Loucy (cell line): ENCODE data around the gene RCN1.

ENCODE experiments used
- H2AFZ ChIP-seq: fragments of 200-600 bp; sonication (generic); 2 replicates; pipeline ENCODE4 v1.6.0; 2016; ENCODE audit warnings: antibody characterized with exemption, mild to moderate bottlenecking, low read length, moderate library complexity
- H3F3A ChIP-seq: fragments of 200-600 bp; 2 replicates; pipeline ENCODE4 v1.6.0; 2016; ENCODE audit warnings: antibody characterized with exemption, low read depth, mild to moderate bottlenecking
- H3K27me3 ChIP-seq: fragments of 200-600 bp; sonication (generic); 2 replicates; pipeline ENCODE4 v1.6.1; 2014; ENCODE audit warnings: low read length, mild to moderate bottlenecking; ENCODE audit not compliant: insufficient read depth, poor library complexity, severe bottlenecking
- H3K36me3 ChIP-seq: fragments of 200-600 bp; sonication (generic); 2 replicates; pipeline ENCODE4 v1.6.1; 2016; ENCODE audit warnings: low read length; ENCODE audit not compliant: insufficient read depth
- H3K4me1 ChIP-seq: fragments of 200-600 bp; sonication (generic); 2 replicates; pipeline ENCODE4 v1.5.1; 2014; ENCODE audit warnings: low read length, mild to moderate bottlenecking; ENCODE audit not compliant: insufficient read depth, poor library complexity, severe bottlenecking
- H3K4me2 ChIP-seq: fragments of 200-600 bp; sonication (generic); 2 replicates; pipeline ENCODE4 v1.6.0; 2014; ENCODE audit warnings: antibody characterized with exemption, low read length, low read depth, mild to moderate bottlenecking; ENCODE audit not compliant: poor library complexity, severe bottlenecking
- H3K4me3 ChIP-seq: fragments of 200-600 bp; sonication (generic); 2 replicates; pipeline ENCODE4 v1.5.1; 2014; ENCODE audit warnings: low read length, mild to moderate bottlenecking, mixed read lengths; ENCODE audit not compliant: poor library complexity, severe bottlenecking
- H3K79me2 ChIP-seq: fragments of 200-600 bp; sonication (generic); 2 replicates; pipeline ENCODE4 v1.6.1; 2014; ENCODE audit warnings: low read length; ENCODE audit not compliant: insufficient read depth
- H3K9ac ChIP-seq: fragments of 200-600 bp; sonication (generic); 2 replicates; pipeline ENCODE4 v1.6.0; 2014; ENCODE audit warnings: mild to moderate bottlenecking, low read depth, low read length, moderate library complexity; ENCODE audit not compliant: poor library complexity, severe bottlenecking
- H3K9me2 ChIP-seq: fragments of 200-600 bp; sonication (generic); replicated peaks from 2 replicates; pipeline ENCODE4 v1.6.1; 2016; ENCODE audit warnings: low read depth, low read length, mixed read lengths
- H3K9me3 ChIP-seq: fragments of 200-600 bp; sonication (generic); 2 replicates; pipeline ENCODE4 v1.6.1; 2014; ENCODE audit warnings: mild to moderate bottlenecking, antibody characterized with exemption, low read length, low read depth; ENCODE audit not compliant: insufficient read depth
- H4K20me1 ChIP-seq: fragments of 200-600 bp; sonication (generic); 2 replicates; pipeline ENCODE4 v1.6.0; 2014; ENCODE audit warnings: antibody characterized with exemption, low read length, mild to moderate bottlenecking; ENCODE audit not compliant: insufficient read depth, poor library complexity, severe bottlenecking
- EZH2phosphoT487 ChIP-seq: fragments of 200-600 bp; IDR thresholded peaks from 2 replicates; pipeline ENCODE4 v1.6.1; 2018; ENCODE audit warnings: antibody characterized with exemption, mild to moderate bottlenecking, moderate library complexity, borderline replicate concordance
- TF ChIP-seq, protein P1 (sequence below): fragments of 200-600 bp; sonication (generic); conservative IDR thresholded peaks from 2 replicates; pipeline ENCODE4 v1.5.1; 2014; ENCODE audit warnings: mild to moderate bottlenecking, antibody characterized with exemption, low read length

Gene RCN1

DNA sequence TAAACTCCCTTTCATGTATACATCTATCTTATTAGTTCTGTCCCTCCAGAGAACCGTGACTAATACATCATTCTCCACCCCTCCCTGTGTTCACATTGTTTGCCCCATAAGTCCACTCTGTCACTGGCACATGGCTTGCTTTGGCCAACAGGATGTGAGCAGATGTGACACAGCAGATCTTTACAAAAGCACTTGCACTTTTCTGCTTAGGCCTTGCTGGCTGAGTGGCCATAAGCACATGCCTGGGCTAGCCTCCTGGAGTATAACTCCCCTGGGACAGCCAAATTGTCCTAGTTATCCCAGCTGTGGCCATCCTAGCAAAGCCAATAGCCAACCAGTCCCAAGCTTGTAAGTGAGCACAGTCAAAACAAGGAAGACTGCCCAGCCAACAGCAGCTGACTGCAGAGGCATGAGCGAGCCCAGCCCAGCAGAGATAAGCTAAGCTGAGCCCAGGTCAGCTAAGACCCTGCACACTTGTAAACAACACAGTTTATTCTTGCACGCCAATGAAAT, 9.7 kb upstream of the RCN1 start:
- no peaks in the 10 kb centered on the region for H3K36me3 ChIP-seq
- H3K27me3 ChIP-seq, result no peaks in the 10 kb centered on the region
- no peak overlapping the region for H3K9ac ChIP-seq
- H3K4me2 ChIP-seq, result no peak overlapping the region
- H3K9me2 ChIP-seq, result no peaks in the 10 kb centered on the region
- H3K9me3 ChIP-seq, result no peaks in the 10 kb centered on the region
- no peaks in the 10 kb centered on the region for H4K20me1 ChIP-seq
- no peaks in the 10 kb centered on the region for H3K79me2 ChIP-seq
- peaks cover 3% of the 10 kb centered on the region for H3K4me1 ChIP-seq
- H3K4me3 ChIP-seq, result no peak overlapping the region
- no peak for TF ChIP-seq EZH2phosphoT487
- TF ChIP-seq, protein P1, sequence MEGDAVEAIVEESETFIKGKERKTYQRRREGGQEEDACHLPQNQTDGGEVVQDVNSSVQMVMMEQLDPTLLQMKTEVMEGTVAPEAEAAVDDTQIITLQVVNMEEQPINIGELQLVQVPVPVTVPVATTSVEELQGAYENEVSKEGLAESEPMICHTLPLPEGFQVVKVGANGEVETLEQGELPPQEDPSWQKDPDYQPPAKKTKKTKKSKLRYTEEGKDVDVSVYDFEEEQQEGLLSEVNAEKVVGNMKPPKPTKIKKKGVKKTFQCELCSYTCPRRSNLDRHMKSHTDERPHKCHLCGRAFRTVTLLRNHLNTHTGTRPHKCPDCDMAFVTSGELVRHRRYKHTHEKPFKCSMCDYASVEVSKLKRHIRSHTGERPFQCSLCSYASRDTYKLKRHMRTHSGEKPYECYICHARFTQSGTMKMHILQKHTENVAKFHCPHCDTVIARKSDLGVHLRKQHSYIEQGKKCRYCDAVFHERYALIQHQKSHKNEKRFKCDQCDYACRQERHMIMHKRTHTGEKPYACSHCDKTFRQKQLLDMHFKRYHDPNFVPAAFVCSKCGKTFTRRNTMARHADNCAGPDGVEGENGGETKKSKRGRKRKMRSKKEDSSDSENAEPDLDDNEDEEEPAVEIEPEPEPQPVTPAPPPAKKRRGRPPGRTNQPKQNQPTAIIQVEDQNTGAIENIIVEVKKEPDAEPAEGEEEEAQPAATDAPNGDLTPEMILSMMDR, result no peak
- H2AFZ ChIP-seq, result peak overlapping the region; percentile 77
- H3F3A ChIP-seq, result no peaks in the 10 kb centered on the region

DNA sequence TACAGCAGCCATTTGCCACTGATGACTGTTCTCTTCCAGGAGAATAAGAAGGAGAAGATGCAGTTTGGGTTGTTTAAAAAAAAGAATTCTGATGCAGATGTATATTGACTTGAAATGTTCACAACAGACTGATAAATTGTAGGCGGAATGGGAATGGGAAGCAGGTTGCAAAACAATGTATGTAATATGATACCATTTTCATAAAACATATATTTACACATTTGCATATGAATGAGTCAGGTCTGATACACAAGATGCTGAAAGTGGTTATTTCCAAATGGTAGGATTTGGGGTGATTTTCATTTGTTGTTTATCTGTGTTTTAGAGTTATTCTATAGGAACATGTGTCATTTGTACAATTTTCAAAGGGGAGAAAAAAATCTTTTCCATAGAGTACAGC, 9.0 kb upstream of the RCN1 start:
- no peaks in the 10 kb centered on the region for H3K27me3 ChIP-seq
- no peaks in the 10 kb centered on the region for H3K79me2 ChIP-seq
- no peak overlapping the region for H3K9ac ChIP-seq
- H3K4me3 ChIP-seq, result no peak overlapping the region
- no peaks in the 10 kb centered on the region for H3K36me3 ChIP-seq
- H3K9me2 ChIP-seq, result no peaks in the 10 kb centered on the region
- 0 out of 2 replicates have a peak overlapping the region, but pooled peaks have one; percentile 20 for H2AFZ ChIP-seq
- no peaks in the 10 kb centered on the region for H4K20me1 ChIP-seq
- no peaks in the 10 kb centered on the region for H3K9me3 ChIP-seq
- no peak for TF ChIP-seq EZH2phosphoT487
- TF ChIP-seq, protein P1, result no peak
- no peak overlapping the region for H3K4me2 ChIP-seq
- H3K4me1 ChIP-seq, result peaks cover 3% of the 10 kb centered on the region
- no peaks in the 10 kb centered on the region for H3F3A ChIP-seq

DNA sequence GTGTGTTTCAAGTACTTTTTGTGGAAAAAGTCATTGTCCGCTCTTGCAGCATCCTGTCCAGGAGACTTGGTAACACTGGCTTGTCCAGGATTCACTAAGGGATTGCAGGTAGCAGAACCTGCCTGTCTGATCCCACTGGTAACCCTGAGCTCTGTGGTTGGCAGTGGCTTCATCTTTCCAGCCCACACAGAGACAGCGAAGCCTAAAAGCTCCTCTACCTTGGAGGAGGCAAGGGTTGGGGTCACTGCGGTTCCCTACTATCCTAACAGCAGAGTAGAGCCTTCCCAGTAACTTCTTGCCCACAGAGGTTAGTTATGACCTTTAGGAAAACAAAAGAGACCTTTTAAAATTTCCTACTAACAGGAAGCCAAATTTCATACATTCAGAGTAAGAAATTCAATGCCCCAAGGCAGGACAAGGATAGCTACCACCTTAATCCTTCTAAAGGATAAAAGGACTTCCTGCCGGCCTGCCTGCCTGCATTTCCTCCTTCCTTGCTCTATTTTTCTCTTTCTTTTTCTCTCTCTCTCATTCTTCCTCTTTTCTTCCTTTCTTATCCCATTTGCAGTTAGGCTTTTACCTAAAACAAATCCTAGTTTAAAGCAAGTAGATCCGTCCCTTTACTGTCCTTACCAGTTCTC, 8.4 kb upstream of the RCN1 start:
- Histone ChIP-seq H3K9me3 (no peaks in the 10 kb centered on the region), H3K4me2 (no peak overlapping the region), H3K36me3 (no peaks in the 10 kb centered on the region), H3K79me2 (no peaks in the 10 kb centered on the region), H2AFZ (peak overlapping the region; percentile 34; the same call in 1 of the 2 replicates), H3K9me2 (no peaks in the 10 kb centered on the region), H3K9ac (no peak overlapping the region), H3K4me3 (no peak overlapping the region), H3F3A (no peaks in the 10 kb centered on the region), H4K20me1 (no peaks in the 10 kb centered on the region), H3K27me3 (no peaks in the 10 kb centered on the region), H3K4me1 (peaks cover 3% of the 10 kb centered on the region)
- TF ChIP-seq, protein P1, result no peak
- TF ChIP-seq EZH2phosphoT487, result no peak
